Glomerular endothelial cell (primary cell): ENCODE data around the gene RPL12. TPM values are rescaled to one million over a fixed set of nuclear protein-coding genes. Genes with fewer than 3 reads are reported as not detected.

Source experiments
- DNase-seq: peaks from one replicate; pipeline ENCODE4 v3.0.0-alpha.2; 2011; ENCODE audit warnings: low read depth, low spot score; ENCODE audit errors: extremely low read depth
- total RNA-seq: library from RNA; depleted of rRNA; stranded (reverse); fragments of >200 nt; gene quantifications from 2 replicates; pipeline ENCODE4 v1.2.3, GENCODE V29; 2015

Gene RPL12
- total RNA-seq, 1 donor from 2014 or later, result 1,564 TPM

- DNase-seq, result no peak
Observed at GRCh38 chr9:127407492-127407843, 43.7 kb downstream of the RPL12 start.

GRCh38 chr9:127406799-127407491 lies 44.3 kb downstream of the RPL12 start:
- no peak for DNase-seq

- no peak for DNase-seq
Observed at GRCh38 chr9:127405344-127406125, 45.7 kb downstream of the RPL12 start.

GRCh38 chr9:127404631-127405030 lies 46.6 kb downstream of the RPL12 start:
- DNase-seq, result no peak

GRCh38 chr9:127403507-127404192 lies 47.6 kb downstream of the RPL12 start:
- no peak for DNase-seq

- DNase-seq, result no peak
Observed at GRCh38 chr9:127402401-127403090, 48.7 kb downstream of the RPL12 start.

- no peak for DNase-seq
Observed at GRCh38 chr9:127399736-127400269, 51.4 kb downstream of the RPL12 start.

- no peak for DNase-seq
Observed at GRCh38 chr9:127398715-127399400, 52.3 kb downstream of the RPL12 start.

GRCh38 chr9:127398275-127398647 lies 52.9 kb downstream of the RPL12 start:
- DNase-seq, result no peak

Other genes starting within 250 kb of the RPL12 start
- 2.9 and 20.2 TPM in 2 replicates for gene GARNL3, start 186.6 kb downstream of the RPL12 start, total RNA-seq
- gene SLC2A8, start 54.2 kb downstream of the RPL12 start, total RNA-seq, result 16.5 and 17.9 TPM in 2 replicates
- gene ZNF79, start 27.0 kb downstream of the RPL12 start, total RNA-seq, result 7.8 and 8.1 TPM in 2 replicates
- gene LRSAM1, start 104 bp upstream of the RPL12 start, total RNA-seq, result 30.0 and 37.7 TPM in 2 replicates
- 53.1 and 56.3 TPM in 2 replicates for gene STXBP1, start 160.9 kb upstream of the RPL12 start, total RNA-seq